OCI-LY7 (cell line): ENCODE data around the gene C17orf113.

Source experiments
- EZH2phosphoT487 ChIP-seq: fragments of 200-600 bp; sonication (generic); IDR thresholded peaks from 2 replicates; pipeline ENCODE4 v1.6.1; 2018; ENCODE audit warnings: low read depth, borderline replicate concordance, mild to moderate bottlenecking, mixed run types, antibody characterized with exemption, low read length, moderate library complexity, mixed read lengths
- TF ChIP-seq, protein P1 (sequence below): fragments of 200-600 bp; sonication (generic); conservative IDR thresholded peaks from 2 replicates; pipeline ENCODE4 v1.5.1; 2014; ENCODE audit warnings: mild to moderate bottlenecking, antibody characterized with exemption, low read length, moderate library complexity, mixed read lengths

GRCh38 chr17:42096360-42097111, 46.1 kb upstream of the C17orf113 start:
- TF ChIP-seq, protein P1, sequence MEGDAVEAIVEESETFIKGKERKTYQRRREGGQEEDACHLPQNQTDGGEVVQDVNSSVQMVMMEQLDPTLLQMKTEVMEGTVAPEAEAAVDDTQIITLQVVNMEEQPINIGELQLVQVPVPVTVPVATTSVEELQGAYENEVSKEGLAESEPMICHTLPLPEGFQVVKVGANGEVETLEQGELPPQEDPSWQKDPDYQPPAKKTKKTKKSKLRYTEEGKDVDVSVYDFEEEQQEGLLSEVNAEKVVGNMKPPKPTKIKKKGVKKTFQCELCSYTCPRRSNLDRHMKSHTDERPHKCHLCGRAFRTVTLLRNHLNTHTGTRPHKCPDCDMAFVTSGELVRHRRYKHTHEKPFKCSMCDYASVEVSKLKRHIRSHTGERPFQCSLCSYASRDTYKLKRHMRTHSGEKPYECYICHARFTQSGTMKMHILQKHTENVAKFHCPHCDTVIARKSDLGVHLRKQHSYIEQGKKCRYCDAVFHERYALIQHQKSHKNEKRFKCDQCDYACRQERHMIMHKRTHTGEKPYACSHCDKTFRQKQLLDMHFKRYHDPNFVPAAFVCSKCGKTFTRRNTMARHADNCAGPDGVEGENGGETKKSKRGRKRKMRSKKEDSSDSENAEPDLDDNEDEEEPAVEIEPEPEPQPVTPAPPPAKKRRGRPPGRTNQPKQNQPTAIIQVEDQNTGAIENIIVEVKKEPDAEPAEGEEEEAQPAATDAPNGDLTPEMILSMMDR, result peak; percentile 34; the same call in 1 of the 2 replicates
- no peak for TF ChIP-seq EZH2phosphoT487
